NCI-H1436 (cell line): ENCODE measurements around the gene REM1.
"Not testable (repeated sequence)": the region's sequence is repeated elsewhere in the genome, so short reads cannot be mapped to it uniquely, and the experiment has no call there.

Source experiments
- DNase-seq: peaks from one replicate; lab custom pipeline; 2025; lab: John Stamatoyannopoulos, UW

Gene REM1

DNA sequence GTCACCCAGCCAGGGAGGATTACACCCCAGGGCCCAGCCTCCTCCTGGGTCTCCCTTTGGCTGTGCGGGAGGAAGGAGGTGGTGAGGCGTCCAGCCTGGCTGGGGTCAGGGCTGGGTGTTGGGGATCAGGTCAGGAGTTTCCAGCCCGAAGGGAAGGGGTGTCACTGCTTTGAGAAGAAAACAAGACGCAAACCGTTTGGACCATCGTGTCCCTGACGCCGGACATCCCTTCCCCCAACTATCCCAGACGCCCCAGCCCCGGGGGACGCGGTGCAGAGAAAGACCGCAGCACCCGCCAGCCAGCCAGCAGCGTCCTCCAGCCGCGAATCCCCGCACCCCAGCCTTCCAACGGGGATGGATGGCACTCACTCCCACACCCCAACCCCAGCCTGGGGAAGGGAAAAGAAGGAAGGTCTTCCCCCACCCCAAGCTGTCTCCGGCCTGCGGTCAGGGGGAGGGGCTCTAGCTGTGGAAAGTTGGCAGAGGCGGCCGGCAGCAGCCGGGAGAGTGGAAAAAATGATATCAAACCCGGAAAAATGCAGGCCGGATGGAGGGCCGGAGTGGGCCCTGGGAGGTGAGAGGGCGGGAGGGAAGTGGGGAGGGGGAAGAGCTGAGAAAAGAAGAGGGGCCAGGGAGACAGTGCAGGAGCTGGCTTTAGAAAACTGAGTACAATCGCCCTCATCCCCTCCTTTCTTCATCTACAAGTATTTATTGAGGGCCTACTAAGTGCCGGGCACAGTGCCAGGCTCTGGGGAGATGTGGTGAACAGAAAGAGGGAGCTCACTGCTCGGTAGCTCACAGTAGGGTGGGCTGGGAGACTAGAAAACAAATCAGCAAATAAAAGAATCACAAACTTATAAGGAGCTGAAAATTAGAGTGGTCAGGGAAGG is 10.6 kb downstream of the REM1 start:
- no peak for DNase-seq

DNA sequence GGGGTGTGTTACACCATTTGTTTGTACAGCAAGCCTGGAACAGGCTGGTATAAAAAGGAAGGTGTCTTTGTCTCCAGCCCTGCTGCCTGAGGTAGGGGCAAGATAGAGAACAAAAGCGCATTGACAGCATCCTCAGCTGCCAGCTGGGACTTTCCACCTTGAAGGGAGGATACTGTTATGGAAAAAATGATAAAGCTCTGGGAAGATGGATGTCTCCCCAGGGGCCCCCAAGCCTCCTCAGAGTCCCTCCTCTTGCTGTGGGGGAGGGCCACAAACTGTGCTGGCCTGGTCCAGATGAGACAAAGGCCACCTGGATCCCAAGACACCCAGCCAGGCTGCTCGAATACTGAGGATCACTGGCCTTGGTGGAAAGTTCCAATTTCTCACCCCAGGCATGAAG is 13.0 kb downstream of the REM1 start:
- no peak for DNase-seq

DNA sequence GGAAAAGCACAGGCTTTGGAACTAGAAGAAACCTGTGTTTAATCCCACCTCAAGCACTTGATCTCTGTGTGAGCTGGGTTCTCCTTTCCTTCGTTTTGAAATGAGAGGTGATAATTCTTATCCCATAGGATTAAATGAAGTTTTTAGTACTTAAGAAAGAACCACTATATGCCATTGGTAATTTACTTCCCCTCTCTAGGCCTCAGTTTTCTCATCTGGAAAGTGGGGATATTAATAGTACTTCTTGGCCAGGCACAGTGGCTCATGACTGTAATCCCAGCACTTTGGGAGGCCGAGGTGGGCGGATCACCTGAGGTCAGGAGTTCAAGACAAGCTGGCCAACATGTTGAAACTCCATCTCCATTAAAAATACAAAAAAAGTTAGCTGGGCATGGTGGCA is 14.1 kb downstream of the REM1 start:
- DNase-seq, result no peak

DNA sequence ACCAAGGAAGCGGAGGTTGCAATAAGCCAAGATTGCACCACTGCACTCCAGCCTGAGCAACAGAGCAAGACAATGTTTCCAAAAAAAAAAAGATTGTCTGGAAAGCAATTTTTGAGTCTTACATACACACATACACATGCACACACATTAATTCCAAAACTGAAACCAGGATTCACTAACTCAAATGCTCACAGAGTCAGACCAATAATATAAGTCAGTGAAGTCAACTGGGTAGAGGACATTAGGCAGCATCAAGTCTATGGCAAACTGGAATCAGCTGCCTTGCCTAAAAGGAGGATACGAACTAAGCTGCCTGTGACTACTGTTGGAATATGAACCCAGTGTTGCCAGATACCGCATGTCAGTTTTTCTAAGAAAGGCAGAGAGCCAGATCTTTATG is 15.7 kb downstream of the REM1 start:
- no peak for DNase-seq

DNA sequence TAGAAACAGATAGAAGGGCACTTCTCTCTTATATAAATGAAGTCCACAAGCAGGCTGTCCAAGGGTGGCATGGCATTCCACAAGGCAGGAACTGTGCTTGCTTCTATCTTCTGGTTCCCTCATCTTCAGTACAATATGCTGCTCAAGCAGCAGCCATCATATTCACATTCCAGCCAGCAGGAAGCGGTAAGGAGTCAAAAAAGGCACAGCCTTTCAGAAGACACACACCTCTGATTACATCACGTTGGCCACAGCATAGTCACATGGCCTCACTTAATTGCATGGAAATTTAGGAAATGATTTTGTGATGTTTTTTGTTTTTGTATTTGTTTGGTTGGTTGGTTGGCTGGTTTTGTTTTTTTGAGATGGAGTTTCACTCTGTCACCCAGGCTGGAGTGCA is 19.0 kb downstream of the REM1 start:
- DNase-seq, result peak; percentile 1

DNA sequence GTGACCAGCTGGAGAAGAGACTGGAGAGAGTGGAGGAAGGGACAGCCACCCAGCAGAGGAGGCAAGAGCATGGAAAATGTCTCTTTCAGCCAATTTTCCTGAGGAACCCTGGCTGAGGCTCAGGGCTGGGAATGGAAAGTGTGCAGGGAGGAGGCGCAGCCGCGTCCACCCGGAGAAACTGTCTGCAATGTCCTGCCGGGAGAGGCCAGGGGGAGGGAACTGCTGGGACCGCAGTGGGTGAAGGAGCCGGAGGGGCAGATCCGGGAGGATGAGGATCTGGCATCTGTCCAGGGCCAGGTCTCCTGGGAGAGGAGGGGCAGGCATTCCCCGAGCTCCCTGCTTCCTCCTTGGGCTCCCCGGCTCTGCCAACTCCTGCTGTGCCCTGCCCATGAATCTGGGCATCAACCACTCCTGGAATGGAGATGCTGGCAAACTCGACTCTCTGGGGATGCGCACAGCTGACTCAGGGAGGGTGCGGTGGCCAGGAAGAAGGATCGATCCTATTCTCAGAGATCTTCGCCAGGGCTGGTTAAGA is 21.7 kb downstream of the REM1 start:
- DNase-seq, result no peak

DNA sequence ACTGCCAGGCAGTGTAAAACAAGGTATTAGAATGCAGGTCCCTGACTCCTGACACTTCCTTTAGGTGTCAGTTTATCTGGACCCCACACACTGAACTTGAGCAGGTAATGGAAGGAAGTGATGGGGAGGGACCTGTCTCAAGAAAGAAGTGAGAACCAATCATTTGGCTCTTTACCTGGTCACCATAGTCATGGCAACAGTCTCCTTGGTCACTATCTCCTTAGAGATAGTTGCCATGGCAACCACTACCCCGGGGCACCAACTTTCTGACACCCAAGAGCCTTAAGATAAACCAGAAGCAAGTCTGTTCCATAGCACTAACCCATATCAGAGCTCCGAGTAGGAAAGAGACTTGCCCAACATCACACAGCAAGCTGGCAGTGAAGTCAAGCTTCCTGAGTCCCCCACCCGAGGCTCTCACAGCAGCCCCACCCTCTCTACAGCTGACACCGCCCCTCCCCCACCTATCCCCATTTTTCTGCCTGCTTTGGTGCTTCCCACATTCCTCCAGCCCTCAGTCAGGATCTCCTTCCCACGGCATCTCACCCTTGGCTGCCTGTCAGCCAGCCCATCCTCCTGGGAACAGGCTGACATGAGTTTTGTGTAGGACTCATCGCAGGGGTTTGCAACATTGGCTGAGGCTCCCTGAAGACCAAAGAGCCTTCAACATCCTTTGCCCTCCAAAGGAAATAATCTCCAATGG is 22.9 kb downstream of the REM1 start:
- DNase-seq, result no peak

DNA sequence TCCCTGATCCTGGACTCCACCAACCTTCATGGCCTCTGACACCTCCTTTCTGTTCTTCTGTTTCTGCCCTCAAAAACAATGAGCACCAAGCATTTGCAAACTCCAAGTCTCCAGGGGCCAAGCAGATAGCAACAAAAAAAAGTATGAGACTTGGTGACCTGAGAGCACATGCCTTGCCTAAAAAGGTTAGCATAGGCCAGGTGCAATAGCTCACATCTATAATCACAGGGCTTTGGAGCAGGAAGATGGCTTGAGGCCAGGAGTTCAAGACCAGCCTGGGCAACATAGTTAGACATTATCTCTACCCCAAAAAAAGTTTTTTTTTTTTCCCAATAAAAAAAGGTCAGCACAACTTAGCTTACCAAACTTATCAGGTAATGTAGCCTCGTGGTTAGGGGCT is 25.4 kb downstream of the REM1 start:
- no peak for DNase-seq

DNA sequence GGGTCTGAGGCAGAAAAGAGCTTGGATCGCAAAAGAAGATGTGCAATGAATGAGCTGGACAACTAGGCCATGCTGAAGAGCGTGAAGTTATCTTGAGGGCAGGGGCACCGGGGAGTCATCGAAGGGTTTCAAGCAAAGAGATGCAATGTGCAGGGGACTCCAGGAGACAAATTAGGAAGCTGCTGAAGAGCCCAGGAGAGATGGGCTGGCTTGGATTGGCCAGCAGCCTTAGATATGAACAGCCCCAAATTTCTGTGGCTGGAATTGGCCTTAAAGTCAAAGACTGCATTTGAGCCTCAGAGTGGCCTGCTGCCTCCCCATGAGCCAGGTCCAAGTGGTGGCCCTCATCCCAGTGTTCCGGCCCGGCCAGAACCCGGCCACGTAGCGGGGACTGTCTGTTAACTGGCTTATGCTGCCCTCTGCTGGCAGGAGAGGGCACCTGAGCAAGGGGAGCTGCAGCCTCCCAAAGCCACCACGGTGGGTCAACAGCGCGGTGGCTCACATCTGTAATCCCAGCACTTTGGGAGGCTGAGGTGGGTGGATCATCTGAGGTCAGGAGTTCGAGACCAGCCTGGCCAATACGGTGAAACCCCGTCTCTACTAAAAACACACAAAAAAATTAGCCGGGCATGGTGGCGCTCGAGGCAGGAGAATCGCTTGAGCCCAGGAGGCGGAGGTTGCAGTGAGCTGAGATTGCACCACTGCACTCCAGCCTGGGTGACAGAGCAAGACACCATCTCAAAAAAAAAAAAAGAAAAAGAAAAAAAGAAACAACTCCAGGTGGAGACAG is 28.0 kb downstream of the REM1 start:
- DNase-seq, result peak; percentile 67

DNA sequence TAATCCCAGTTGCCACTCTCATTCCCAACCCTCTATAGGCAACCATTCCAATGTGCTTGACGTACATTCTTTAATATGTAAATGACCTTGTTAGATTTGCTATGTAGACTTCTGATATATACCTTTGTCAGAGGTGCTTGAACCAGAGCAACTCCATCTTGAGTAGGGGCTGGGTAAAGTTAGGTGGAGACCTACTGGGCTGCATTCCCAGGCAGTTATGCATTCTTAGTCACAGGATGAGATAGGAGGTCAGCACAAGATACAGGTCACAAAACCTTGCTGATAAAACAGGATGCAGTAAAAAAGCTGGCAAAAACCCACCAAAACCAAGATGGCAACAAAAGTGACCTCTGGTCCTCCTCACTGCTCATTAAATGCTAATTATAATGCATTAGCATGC is 30.8 kb downstream of the REM1 start:
- DNase-seq, result no peak

DNA sequence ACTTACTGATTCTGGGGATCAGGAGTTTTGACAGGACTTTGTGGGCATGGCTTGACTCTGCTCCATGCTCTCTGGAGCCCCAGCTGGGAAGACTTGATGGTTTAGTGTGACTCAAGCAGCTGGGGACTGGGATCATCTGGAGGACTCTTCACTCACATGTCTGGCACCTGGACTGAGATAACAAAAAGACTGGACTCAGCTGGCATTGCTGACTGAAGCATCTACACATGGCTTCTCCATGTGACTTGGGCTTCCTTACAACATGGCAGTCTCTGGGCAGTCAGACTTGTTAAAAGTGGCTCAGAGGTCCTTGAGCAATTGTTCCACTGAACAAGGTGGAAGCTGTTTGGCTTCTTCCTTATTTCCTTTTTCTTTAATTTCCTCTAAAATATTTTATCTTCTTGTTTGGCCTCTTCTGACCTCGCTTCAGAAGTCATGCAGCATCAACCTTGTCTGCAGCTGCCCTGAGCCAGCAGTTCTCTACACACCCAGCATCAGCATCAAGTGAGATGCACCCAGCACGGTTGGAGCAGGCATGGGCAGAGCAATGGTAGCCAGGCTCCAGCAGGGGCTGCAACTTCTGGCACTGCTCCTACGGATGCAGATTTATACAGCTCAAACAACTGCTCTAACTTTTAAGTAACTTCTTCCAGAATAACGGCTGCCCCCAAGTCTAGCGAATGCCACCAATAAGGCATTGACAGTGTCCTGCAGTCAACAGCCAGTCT is 33.6 kb downstream of the REM1 start:
- no peak for DNase-seq

DNA sequence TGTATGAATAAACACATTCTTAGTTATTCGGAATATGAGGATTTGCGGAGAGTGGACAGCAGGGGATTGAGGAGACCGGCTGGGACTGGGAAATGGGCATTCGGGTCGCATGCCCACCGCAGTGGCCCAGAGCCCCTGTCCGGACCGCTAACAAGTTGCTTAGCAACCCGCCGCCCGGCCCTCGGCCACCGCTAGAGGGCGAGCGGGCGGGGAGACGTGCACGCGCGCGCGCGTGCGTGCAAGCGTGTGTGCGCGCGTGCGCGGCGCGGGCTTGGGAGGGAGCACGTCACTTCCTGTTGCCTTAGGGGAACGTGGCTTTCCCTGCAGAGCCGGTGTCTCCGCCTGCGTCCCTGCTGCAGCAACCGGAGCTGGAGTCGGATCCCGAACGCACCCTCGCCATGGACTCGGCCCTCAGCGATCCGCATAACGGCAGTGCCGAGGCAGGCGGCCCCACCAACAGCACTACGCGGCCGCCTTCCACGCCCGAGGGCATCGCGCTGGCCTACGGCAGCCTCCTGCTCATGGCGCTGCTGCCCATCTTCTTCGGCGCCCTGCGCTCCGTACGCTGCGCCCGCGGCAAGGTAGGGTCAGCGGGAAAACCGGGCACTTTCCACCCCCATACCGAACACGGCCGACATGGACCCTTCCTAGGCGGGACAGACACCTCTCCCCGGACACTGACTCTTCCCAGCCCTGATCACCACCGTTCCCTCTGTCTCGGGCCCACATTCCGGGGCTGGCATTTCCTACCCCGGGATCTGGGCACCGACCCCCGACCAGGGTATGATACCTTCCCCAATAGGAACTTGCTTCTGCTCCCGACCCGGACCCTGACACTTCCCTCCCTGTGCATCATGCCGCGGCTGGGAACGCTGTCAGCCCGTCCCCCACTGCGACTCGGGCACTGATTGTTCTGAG is 39.3 kb downstream of the REM1 start, which contains the start of gene HM13:
HM13 (plus strand) TSS at position 289 of the 918 bp plus-strand sequence; CDS start at position 399, 110 bp downstream.
- DNase-seq, result peak; percentile 91

DNA sequence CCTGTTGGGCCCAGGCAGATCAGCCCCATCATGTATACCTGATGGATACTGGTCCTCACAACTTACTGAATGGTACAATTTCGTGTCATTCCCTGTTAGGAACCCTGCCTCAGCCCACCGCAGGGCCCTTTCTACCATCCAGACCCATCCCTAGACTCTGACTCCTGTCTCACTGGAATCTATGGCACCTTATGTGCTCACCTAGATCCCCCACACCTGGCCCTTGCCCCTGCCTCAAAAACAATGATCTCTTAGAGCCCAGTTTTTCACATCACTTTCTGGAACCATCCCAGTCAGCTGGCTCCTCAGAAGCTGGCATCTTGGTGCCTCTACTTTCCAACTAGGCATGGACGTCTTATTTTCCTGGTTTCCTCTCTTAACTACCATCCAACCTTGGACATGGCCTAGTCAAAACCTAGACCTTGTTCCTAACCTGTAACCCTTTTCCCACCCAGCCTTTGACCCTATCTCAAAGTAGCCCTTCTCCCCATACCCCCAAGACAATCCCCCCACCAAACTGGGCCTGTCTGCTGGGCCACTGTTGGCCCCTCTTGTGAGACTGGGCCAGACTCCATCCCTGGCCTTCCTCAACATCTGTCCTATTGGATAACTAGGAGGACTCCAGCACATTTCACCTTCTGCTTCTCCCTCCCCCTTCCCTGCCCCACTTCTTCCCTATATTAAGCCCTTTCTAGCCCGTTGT is 40.1 kb downstream of the REM1 start:
- no peak for DNase-seq

DNA sequence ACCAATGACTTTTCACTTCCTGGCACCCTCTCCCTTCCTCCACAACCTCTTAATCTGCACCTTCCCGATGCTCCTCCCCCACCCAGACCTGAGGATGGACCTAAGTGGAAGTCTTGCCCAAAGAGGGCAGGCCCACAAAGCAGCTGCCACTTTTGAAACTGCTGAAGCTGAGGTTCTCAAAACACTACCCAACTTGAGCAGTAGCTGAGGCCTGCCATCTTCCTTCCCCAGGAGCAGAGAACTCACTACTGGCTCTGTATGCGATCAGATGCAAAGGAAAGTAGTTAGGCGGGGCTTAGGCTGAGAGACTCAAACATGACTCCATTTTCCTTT is 40.7 kb downstream of the REM1 start:
- DNase-seq, result no peak

DNA sequence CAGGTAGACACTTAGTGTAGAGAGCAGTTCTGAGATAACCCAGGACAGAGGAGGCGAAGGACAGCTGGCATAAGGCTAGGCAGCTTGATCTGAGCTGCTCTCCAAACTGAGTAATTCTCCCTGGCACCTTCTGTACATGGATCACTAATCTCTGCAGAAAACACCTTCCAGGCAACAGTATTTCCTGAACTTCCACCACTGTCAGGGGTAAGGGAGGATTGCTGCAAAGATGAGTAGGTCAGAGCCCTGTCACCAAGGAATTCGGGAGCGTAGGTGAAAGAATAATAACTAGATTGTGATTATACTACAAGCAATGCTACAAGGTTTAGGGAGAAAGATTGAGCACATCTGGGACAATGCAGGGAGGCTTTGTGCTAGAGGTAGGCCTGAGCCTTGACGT is 41.1 kb downstream of the REM1 start:
- DNase-seq, result no peak

DNA sequence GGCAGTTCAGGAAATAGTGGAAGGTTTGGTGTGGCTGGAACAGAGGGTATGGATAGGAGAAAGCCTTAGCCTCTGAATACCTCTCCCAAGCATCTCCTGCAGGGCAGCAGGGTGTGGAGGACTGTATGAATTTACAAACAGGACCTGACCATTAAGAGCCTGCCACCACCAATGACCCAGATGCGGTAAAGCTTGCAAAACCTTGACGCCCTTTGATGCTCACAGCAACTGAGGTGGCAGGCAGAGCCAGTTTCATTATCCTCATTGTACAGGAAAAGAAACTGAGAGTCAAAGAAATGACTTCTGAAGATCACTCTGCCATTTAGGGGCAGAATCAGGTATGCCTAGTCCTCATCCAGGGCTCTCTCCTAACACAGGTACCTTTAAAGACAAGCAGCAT is 41.6 kb downstream of the REM1 start:
- DNase-seq, result no peak

DNA sequence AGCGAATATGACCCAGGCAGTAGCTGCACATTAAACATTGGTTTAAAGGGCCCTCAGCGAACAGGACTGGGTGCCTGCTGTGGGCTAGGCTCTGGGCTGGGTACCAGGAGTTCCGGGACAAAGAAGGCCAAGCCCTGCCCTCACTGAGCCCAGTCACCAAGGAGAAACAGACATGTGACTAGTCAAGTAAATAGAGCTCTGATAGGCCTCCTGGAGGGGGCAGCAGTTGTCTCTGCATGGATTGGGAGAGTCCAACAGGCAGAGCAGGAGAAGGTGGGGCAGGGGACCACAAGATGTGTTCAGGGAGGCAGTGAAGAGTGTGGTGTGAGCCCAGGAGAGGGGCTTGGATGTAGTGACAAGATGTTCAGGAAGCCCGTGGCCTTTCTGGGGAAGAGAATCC is 42.3 kb downstream of the REM1 start:
- peak; percentile 10 for DNase-seq

DNA sequence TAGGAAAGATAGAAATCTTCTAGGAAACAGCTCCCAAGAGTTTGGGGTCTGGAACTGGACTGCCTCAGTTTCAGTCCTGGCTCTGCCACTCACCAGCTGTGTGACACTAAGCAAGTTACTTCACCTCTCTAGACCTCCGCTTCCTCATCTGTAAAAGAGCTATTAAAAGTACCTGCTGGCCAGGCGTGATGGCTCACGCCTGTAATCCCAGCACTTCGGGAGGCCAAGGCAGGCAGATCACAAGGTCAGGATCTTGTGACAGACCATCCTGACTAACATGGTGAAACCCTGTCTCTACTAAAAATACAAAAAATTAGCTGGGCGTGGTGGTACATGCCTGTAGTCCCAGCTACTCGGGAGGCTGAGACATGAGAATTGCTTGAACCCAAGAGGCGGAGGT is 46.2 kb downstream of the REM1 start:
- not testable (repeated sequence) for DNase-seq

DNA sequence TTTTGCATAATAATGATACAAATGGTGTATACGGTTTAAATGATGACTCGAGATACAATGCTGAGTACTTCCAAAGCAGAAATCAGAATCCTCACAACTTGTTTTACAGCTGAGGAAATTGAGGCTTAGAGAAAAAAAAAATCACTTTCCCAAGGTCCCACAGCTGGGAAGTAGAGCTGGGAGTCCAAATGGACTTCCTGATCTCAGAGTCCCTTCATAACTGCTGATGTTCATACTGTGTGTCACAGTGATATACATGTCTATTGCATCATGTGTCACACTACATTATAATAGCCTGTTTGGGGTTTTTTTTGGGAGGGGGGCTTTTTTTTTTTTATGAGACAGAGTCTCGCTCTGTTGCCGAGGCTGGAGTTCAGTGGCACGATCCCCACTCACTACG is 47.6 kb downstream of the REM1 start:
- no peak for DNase-seq
